GM12801 (cell line): ENCODE results near the gene ATXN10.

Source experiments
- TF ChIP-seq, protein P1 (sequence below): IDR thresholded peaks from one replicate; pipeline ENCODE4 v1.5.1; 2011; ENCODE audit warnings: control low read depth; ENCODE audit not compliant: insufficient read length; ENCODE audit errors: extremely low read depth

Gene ATXN10

DNA sequence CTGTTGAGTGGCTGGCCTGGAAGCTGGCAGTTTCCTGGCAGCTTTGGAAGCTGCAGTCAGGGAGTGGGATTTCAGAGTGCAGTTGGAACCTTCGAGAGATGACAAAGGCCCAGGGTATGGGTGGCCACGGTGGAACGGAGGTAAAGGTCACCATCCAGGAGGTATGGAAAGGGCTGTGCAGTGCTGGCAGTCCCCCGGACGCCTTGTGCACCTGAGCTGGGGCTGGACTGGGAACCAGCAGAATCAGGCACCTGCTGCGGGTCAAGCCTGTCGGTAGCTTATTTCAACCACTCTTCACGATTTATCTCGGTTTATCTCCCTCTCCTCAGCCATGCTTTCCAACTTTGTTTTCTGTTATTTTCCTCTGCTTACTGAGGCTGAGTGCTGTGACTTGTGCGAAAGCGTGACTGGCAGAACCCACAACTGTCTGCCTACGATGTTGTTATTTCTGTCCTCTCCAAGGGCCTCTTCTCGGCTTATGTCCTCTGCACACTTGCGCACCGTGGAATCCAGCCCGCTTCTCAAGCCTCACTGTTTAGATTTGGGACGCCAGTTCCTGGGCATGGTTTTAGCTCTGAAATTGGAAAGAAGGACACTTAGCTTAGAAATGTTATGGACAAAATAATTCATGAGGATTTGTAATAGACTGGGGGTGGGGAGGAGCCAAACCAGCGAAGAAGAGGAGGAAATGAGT is 24.0 kb upstream of the ATXN10 start:
- TF ChIP-seq, protein P1, sequence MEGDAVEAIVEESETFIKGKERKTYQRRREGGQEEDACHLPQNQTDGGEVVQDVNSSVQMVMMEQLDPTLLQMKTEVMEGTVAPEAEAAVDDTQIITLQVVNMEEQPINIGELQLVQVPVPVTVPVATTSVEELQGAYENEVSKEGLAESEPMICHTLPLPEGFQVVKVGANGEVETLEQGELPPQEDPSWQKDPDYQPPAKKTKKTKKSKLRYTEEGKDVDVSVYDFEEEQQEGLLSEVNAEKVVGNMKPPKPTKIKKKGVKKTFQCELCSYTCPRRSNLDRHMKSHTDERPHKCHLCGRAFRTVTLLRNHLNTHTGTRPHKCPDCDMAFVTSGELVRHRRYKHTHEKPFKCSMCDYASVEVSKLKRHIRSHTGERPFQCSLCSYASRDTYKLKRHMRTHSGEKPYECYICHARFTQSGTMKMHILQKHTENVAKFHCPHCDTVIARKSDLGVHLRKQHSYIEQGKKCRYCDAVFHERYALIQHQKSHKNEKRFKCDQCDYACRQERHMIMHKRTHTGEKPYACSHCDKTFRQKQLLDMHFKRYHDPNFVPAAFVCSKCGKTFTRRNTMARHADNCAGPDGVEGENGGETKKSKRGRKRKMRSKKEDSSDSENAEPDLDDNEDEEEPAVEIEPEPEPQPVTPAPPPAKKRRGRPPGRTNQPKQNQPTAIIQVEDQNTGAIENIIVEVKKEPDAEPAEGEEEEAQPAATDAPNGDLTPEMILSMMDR, result no peak

DNA sequence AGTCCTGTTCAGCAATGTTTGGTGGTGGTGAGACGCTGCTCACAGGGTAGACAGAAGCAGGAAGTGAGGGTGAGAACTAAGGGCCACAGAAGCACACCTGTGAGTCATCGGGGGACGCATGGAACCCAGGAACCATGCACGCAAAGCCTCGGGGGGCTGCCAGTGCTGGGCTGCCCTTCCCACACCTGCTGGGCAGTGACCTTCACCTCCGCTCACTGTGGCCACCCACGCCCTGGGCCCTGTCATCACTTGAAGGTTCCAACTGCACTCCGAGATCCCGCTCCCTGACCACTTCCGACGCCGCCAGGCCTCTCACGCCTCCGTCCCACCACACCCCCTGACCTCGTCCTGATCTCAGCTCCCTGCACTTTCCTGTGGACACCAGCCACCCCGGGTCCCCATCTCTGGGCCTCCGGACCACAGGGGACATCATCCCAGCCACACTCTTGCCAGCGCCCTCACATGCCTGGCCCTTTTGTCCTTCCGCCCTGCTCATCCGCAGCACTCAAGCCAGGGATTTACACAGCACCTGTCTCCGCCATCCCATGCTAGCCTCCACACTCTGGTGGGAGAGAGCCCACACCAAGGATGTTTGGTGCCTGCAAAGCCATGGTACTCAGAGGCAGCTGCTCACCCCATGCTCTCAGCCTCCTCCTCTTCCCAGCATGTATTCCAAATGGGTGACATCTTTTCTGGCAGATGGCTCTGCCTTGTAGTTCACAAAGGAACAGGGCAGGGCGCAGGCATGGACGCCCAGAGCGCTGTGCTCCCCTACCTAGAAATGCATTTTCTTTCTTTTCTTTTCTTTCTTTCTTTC is 23.1 kb upstream of the ATXN10 start:
- TF ChIP-seq, protein P1, result no peak

DNA sequence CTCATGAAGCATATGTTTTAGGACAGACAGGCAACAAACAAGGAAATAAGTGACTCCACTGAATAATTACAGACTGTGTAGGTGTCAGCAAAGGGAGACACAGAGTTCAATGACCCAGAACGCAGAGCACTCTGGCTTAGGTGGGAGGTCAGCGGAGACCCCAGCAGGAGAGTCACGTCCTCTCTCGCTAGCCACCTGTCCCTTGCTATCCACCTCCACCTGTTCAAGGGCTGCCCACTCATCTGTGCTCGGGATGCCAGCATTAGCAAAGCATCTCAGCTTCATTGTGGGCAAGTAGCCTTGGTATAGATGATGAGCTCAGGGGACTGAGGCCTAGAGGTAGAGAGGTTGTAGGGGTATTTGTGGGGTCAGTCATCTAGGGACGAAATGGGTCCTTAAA is 21.8 kb upstream of the ATXN10 start:
- TF ChIP-seq, protein P1, result no peak

DNA sequence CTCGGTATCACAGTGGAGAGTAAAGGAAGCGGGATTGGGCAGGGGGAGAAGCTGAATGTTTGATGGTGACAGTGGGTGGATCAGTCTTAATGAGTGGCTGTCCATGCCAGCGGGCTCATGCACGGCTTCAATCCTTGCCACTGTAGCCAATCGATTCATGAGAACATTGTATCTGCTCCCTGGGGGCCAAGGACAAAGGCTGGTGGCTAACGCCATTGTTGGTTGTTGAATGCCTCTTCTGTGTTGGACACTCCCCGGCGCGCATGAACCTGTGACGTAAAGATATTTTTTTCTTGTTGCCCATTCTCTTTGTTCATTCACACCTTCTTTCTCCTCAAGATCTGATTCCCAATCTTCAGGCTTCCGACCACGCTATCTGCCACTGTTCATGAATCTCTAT is 20.9 kb upstream of the ATXN10 start:
- TF ChIP-seq, protein P1, result no peak

DNA sequence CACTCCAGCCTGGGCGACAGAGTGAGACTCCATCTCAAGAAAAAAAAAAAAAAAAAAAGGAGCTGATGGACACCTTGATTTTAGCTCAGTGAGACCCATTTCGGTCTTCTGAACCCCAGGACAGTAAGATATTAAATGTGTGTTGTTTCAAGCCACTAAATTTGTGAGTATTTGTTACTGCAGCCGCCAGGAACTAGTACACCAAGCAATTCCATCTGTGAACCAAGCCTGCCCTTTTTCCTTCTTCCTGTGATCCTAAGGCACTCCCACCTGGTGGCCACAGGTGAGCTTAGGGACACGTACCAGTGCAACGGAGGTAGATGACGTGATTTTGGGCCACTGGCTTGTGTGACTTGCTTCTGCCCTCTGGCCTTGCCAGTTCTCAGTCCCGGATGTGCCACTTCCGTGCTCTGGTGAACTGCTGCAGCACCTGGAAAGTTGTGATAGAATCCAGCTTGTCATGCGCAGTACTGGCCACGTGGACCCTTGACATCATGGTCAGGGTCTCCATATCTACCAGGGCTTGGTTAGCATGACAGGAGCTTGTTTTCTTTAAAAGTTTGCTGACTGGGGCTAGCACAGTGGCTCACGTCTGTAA is 19.6 kb upstream of the ATXN10 start:
- TF ChIP-seq, protein P1, result no peak

DNA sequence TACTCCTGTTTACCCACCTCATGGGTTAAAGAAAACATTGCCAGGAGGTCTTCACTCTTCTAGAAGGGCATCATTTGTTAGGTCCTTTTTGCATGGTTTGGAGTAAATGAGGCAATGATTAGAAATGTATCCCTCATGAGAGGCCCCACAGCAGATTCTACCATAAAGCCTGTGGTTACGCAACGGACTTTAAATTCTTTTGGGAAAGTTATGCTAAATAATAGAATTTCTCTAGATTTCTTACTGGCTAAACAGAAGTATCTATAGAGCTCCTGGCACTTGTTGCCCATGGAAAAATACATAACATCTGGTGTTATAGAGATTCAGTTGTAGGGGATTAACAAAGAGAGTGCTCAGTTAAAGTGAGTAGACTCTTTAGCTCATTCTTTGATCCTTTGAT is 15.1 kb upstream of the ATXN10 start:
- TF ChIP-seq, protein P1, result no peak

DNA sequence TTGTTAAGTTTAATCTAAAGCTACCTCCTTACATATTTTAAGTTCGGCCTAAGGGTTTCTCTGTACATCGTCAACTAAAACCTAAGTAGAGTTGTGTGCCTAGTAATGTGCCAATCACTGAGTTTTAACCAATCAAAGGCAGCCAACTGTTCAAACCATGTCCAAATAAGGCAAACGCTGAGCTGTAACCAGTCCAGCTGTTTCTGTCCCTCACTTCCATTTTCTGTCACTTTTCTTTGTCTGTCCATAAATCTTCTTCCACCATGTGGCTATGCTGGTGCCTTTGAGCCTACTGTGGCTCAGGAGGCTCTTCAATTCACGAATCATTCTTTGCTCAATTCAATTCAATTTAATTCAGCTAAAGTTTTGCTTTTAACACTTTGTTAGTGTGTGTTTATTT is 13.9 kb upstream of the ATXN10 start:
- TF ChIP-seq, protein P1, result no peak
